GM12891 (cell line): ENCODE results near the gene TMEM151A.

Source experiments
- PAX5 ChIP-seq: IDR thresholded peaks from 2 replicates; pipeline ENCODE4 v1.6.1; 2011; ENCODE audit warnings: low read length, moderate library complexity, mild to moderate bottlenecking; ENCODE audit not compliant: insufficient read depth, severe bottlenecking
- POLR2A ChIP-seq: IDR thresholded peaks from 2 replicates; pipeline ENCODE4 v1.6.1; 2011; ENCODE audit warnings: low read depth, low read length, control low read depth
- POLR2AphosphoS5 ChIP-seq: IDR thresholded peaks from 2 replicates; pipeline ENCODE4 v1.6.1; 2011; ENCODE audit warnings: low read depth, low read length, control low read depth

DNA sequence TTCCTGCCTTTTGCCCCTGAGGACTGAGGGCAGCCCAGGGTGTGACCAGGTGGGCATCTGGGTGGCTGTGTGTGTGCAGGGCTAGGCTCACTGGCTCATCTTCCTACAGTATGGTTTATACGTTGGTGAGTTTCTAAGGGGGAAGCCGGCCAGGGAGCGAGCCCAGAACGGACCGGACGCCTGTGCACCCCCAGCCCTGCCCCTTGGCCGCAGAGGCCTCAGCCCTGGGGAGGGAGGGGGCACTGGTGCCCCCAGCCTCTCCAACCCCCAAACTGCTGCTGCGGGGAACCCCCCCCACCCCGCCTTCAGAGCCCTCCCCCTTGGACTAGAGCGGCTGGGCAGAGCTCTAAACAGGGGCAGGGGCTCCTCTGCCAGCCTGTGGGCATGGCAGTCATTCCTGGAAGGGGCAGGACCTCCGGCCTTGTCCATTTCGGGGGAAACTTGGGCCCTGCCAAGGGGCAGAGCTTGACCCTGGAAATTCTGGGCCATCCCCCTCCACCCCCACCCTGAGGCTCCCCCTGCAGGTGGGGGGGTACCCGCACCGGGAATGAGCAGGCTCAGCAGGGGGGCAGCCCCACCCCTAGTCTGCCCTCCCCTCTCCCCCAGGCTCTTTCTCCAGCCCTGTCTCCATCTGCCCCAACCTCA lies 8.1 kb upstream of the TMEM151A start:
- TF ChIP-seq POLR2AphosphoS5: no peak
- no peak for TF ChIP-seq POLR2A
- TF ChIP-seq PAX5: no peak
